AG04450 (cell line): ENCODE results near the gene TH. TPM values are rescaled to one million over a fixed set of nuclear protein-coding genes. Genes with fewer than 3 reads are reported as not detected.

Experiments
- CTCF ChIA-PET: fragments of 300-600, 350-600 bp; formaldehyde crosslinking; extraction: SDS; loops from one replicate; lab custom pipeline; 2022; ENCODE audit warnings: antibody characterized with exemption, inconsistent platforms; lab: Charles Lee
- POLR2A ChIA-PET: fragments of 350-600 bp; formaldehyde crosslinking; extraction: SDS; loops from one replicate; lab custom pipeline; 2021; ENCODE audit warnings: antibody characterized with exemption, inconsistent platforms; lab: Yijun Ruan, JAX
- DNase-seq: peaks from one replicate; pipeline ENCODE4 v3.0.0-alpha.2; 2011; ENCODE audit warnings: low read depth, low spot score
- H3K27ac ChIP-seq: one replicate; pipeline ENCODE4 v1.5.1; 2012; ENCODE audit warnings: low read depth, low read length, control low read depth
- H3K27me3 ChIP-seq: one replicate; pipeline ENCODE4 v1.6.0; 2012; ENCODE audit warnings: low read length; ENCODE audit not compliant: control insufficient read depth, insufficient read depth
- H3K4me3 ChIP-seq: 2 replicates; pipeline ENCODE4 v1.5.1; 2011; ENCODE audit warnings: mild to moderate bottlenecking, low read depth, low read length, control low read depth
- H3K9me3 ChIP-seq: 2 replicates; pipeline ENCODE4 v1.5.1; 2012; ENCODE audit warnings: low read length; ENCODE audit not compliant: control insufficient read depth, insufficient read depth
- CTCF ChIP-seq: IDR thresholded peaks from 2 replicates; pipeline ENCODE4 v1.5.1; 2011; ENCODE audit warnings: low read depth, low read length, control low read depth, inconsistent platforms
- polyA minus RNA-seq: library from RNA; depleted of rRNA, polyadenylated mRNA; stranded (reverse); fragments of >200 nt; gene quantifications from 2 replicates; pipeline ENCODE4 v1.2.3, GENCODE V29; 2011; rRNA and poly(A)+ RNA removed
- polyA plus RNA-seq: library from polyadenylated mRNA; depleted of rRNA; stranded (reverse); fragments of >200 nt; gene quantifications from 2 replicates; pipeline ENCODE4 v1.2.3, GENCODE V29; 2011; rRNA removed

Gene TH
- polyA plus RNA-seq (not detected in 2 replicates), polyA minus RNA-seq (not detected in 2 replicates)

GRCh38 chr11:2171591-2172003, at the start of gene TH:
TH (minus strand) TSS chr11:2171815; CDS start chr11:2171786, 29 bp downstream.
- CTCF ChIA-PET, result no interaction called here

GRCh38 chr11:2221024-2221423, 49.4 kb upstream of the TH start:
- TF ChIP-seq CTCF, result no peak
- Histone ChIP-seq H3K9me3 (no peaks in the 10 kb centered on the region), H3K4me3 (no peak overlapping the region), H3K27ac (no peak overlapping the region), H3K27me3 (peaks cover 49% of the 10 kb centered on the region)
- CTCF ChIA-PET, result no interaction called here
- no peak for DNase-seq
- POLR2A ChIA-PET, result no interaction called here

More at GRCh38 chr11:2171591-2172003, at the start of gene TH:
- H3K27ac ChIP-seq, result no peak within 1 kb of the TSS
- POLR2A ChIA-PET, result no interaction called here
- DNase-seq, result no peak
- peaks cover 17% of the 10 kb centered on the region for H3K27me3 ChIP-seq
- no peak for TF ChIP-seq CTCF
- H3K4me3 ChIP-seq, result no peak within 1 kb of the TSS
- no peaks in the 10 kb centered on the region; the same call in 1 of the 2 replicates for H3K9me3 ChIP-seq

- H3K27me3 ChIP-seq, result peaks cover 44% of the 10 kb centered on the region
- H3K4me3 ChIP-seq, result no peak overlapping the region
- ChIA-PET CTCF (no interaction called here), POLR2A (no interaction called here)
- no peaks in the 10 kb centered on the region for H3K9me3 ChIP-seq
- DNase-seq, result no peak
- no peak overlapping the region for H3K27ac ChIP-seq
- no peak for TF ChIP-seq CTCF
Measured at GRCh38 chr11:2220173-2220771, 48.7 kb upstream of the TH start.

- no peak for DNase-seq
- CTCF ChIA-PET, result no interaction called here
- Histone ChIP-seq H3K27ac (no peak overlapping the region), H3K4me3 (no peak overlapping the region), H3K27me3 (peaks cover 44% of the 10 kb centered on the region), H3K9me3 (no peaks in the 10 kb centered on the region)
- no peak for TF ChIP-seq CTCF
- POLR2A ChIA-PET, result no interaction called here
Measured at GRCh38 chr11:2219318-2220017, 47.9 kb upstream of the TH start.

GRCh38 chr11:2218031-2218633, 46.5 kb upstream of the TH start:
- no peak for DNase-seq
- TF ChIP-seq CTCF, result no peak
- H3K9me3 ChIP-seq, result no peaks in the 10 kb centered on the region
- ChIA-PET CTCF (no interaction called here), POLR2A (no interaction called here)
- no peak overlapping the region for H3K4me3 ChIP-seq
- H3K27ac ChIP-seq, result no peak overlapping the region
- H3K27me3 ChIP-seq, result peaks cover 41% of the 10 kb centered on the region
